Breast epithelium (tissue), 3 donors: ENCODE measurements around the gene MGST3.

Source experiments
- POLR2A ChIP-seq: fragments of 450-650 bp; IDR thresholded peaks from one replicate; pipeline ENCODE4 v1.6.1; 2016; ENCODE audit warnings: antibody characterized with exemption, mild to moderate bottlenecking, moderate library complexity
- TF ChIP-seq, protein P1 (sequence below), 3 donors: fragments of 450-650 bp; IDR thresholded peaks; one replicate each; pipeline ENCODE4 v1.5.1; 2016 to 2017; ENCODE audit warnings: antibody characterized with exemption in 3 of 3, mild to moderate bottlenecking in 3 of 3, moderate library complexity in 3 of 3

- TF ChIP-seq, protein P1, sequence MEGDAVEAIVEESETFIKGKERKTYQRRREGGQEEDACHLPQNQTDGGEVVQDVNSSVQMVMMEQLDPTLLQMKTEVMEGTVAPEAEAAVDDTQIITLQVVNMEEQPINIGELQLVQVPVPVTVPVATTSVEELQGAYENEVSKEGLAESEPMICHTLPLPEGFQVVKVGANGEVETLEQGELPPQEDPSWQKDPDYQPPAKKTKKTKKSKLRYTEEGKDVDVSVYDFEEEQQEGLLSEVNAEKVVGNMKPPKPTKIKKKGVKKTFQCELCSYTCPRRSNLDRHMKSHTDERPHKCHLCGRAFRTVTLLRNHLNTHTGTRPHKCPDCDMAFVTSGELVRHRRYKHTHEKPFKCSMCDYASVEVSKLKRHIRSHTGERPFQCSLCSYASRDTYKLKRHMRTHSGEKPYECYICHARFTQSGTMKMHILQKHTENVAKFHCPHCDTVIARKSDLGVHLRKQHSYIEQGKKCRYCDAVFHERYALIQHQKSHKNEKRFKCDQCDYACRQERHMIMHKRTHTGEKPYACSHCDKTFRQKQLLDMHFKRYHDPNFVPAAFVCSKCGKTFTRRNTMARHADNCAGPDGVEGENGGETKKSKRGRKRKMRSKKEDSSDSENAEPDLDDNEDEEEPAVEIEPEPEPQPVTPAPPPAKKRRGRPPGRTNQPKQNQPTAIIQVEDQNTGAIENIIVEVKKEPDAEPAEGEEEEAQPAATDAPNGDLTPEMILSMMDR (IDR thresholded peaks at IDR 0.05), result no peak
- TF ChIP-seq POLR2A, result no peak
Observed at GRCh38 chr1:165686971-165687433, 56.0 kb downstream of the MGST3 start.
